ENCODE data around the gene POLR3B.

The POLR3B gene

GRCh38 chr12:106323537-106323936, 34.0 kb upstream of the POLR3B start:
- H3K4me2 ChIP-seq (ENCODE audit: low read length) = no peak overlapping the region
- H3K4me3 ChIP-seq (ENCODE audit: low read length) = no peak overlapping the region
- no peaks in the 10 kb centered on the region for H3F3A ChIP-seq (ENCODE audit: control insufficient read depth, insufficient read depth)
- no peaks in the 10 kb centered on the region for H3K79me2 ChIP-seq (ENCODE audit: control insufficient read depth, low read length)
- no peaks in the 10 kb centered on the region for H3K9me3 ChIP-seq (ENCODE audit: control insufficient read depth, insufficient read depth, low read length)
- H4K20me1 ChIP-seq (ENCODE audit: control insufficient read depth, insufficient read depth, low read depth, low read length) = no peaks in the 10 kb centered on the region
- H3K9me2 ChIP-seq (replicated peaks; ENCODE audit: control insufficient read depth, low read length) = no peaks in the 10 kb centered on the region
- H3K27ac ChIP-seq (ENCODE audit: low read depth, low read length) = no peak overlapping the region
- no peaks in the 10 kb centered on the region for H3K4me1 ChIP-seq (ENCODE audit: control insufficient read depth, low read length)
- H3K27me3 ChIP-seq (ENCODE audit: control insufficient read depth, low read length) = no peaks in the 10 kb centered on the region; the same call in 1 of the 2 replicates
- no peaks in the 10 kb centered on the region for H3K36me3 ChIP-seq (ENCODE audit: control insufficient read depth, low read length)
- no peak for TF ChIP-seq EZH2phosphoT487 (IDR thresholded peaks at IDR 0.05; ENCODE audit: borderline replicate concordance, low read length)
- TF ChIP-seq CTCF (IDR thresholded peaks at IDR 0.05; ENCODE audit: low read depth, low read length, poor library complexity, severe bottlenecking) = no peak

GRCh38 chr12:106327309-106327869, 30.2 kb upstream of the POLR3B start:
- no peaks in the 10 kb centered on the region; the same call in 1 of the 2 replicates for H3K27me3 ChIP-seq (ENCODE audit: control insufficient read depth, low read length)
- TF ChIP-seq EZH2phosphoT487 (IDR thresholded peaks at IDR 0.05; ENCODE audit: borderline replicate concordance, low read length) (no peak), CTCF (IDR thresholded peaks at IDR 0.05; ENCODE audit: low read depth, low read length, poor library complexity, severe bottlenecking) (no peak)
- no peak overlapping the region for H3K27ac ChIP-seq (ENCODE audit: low read depth, low read length)
- no peaks in the 10 kb centered on the region for H3K79me2 ChIP-seq (ENCODE audit: control insufficient read depth, low read length)
- H3K4me2 ChIP-seq (ENCODE audit: low read length) = no peak overlapping the region
- no peaks in the 10 kb centered on the region for H3K9me3 ChIP-seq (ENCODE audit: control insufficient read depth, insufficient read depth, low read length)
- H3K9me2 ChIP-seq (replicated peaks; ENCODE audit: control insufficient read depth, low read length) = no peaks in the 10 kb centered on the region
- H3F3A ChIP-seq (ENCODE audit: control insufficient read depth, insufficient read depth) = no peaks in the 10 kb centered on the region
- H4K20me1 ChIP-seq (ENCODE audit: control insufficient read depth, insufficient read depth, low read depth, low read length) = no peaks in the 10 kb centered on the region
- peaks cover 7% of the 10 kb centered on the region for H3K4me1 ChIP-seq (ENCODE audit: control insufficient read depth, low read length)
- H3K36me3 ChIP-seq (ENCODE audit: control insufficient read depth, low read length) = no peaks in the 10 kb centered on the region
- no peak overlapping the region for H3K4me3 ChIP-seq (ENCODE audit: low read length)

GRCh38 chr12:106328735-106329134, 28.8 kb upstream of the POLR3B start:
- no peaks in the 10 kb centered on the region for H3K36me3 ChIP-seq (ENCODE audit: control insufficient read depth, low read length)
- no peaks in the 10 kb centered on the region for H3K9me2 ChIP-seq (replicated peaks; ENCODE audit: control insufficient read depth, low read length)
- H3K79me2 ChIP-seq (ENCODE audit: control insufficient read depth, low read length) = no peaks in the 10 kb centered on the region

More at GRCh38 chr12:106328735-106329134, 28.8 kb upstream of the POLR3B start:
- no peak overlapping the region for H3K27ac ChIP-seq (ENCODE audit: low read depth, low read length)
- no peaks in the 10 kb centered on the region for H3F3A ChIP-seq (ENCODE audit: control insufficient read depth, insufficient read depth)
- no peak overlapping the region for H3K4me2 ChIP-seq (ENCODE audit: low read length)
- no peak overlapping the region for H3K4me3 ChIP-seq (ENCODE audit: low read length)
- H4K20me1 ChIP-seq (ENCODE audit: control insufficient read depth, insufficient read depth, low read depth, low read length) = no peaks in the 10 kb centered on the region
- H3K27me3 ChIP-seq (ENCODE audit: control insufficient read depth, low read length) = no peaks in the 10 kb centered on the region; the same call in 1 of the 2 replicates
- H3K4me1 ChIP-seq (ENCODE audit: control insufficient read depth, low read length) = peaks cover 11% of the 10 kb centered on the region
- TF ChIP-seq CTCF (IDR thresholded peaks at IDR 0.05; ENCODE audit: low read depth, low read length, poor library complexity, severe bottlenecking) (no peak), EZH2phosphoT487 (IDR thresholded peaks at IDR 0.05; ENCODE audit: borderline replicate concordance, low read length) (no peak)
- no peaks in the 10 kb centered on the region for H3K9me3 ChIP-seq (ENCODE audit: control insufficient read depth, insufficient read depth, low read length)

All from DOHH2 (cell line).